K562 (cell line): ENCODE measurements around the gene PEPD. TPM values are rescaled to one million over a fixed set of nuclear protein-coding genes. Genes with fewer than 3 reads are reported as not detected.

Experiments
- ATAC-seq: fragments of 200-7000 bp; cut with Tn5 transposase; 3 replicates; pipeline ENCODE4 v1.9.1; 2020; ENCODE audit warnings: moderate library complexity
- BruUV-seq: library from RNA; stranded (reverse); fragments of 400-500 nt; replicated peaks from 2 replicates; lab custom pipeline; 2021; lab: Mats Ljungman, UMichigan
- CTCF ChIA-PET: fragments of 300-600 bp; formaldehyde crosslinking; extraction: SDS; loops from one replicate; lab custom pipeline; 2021; ENCODE audit warnings: low intra/inter-chr PET ratio; lab: Yijun Ruan, JAX
- POLR2A ChIA-PET: fragments of 300-600, 350-650 bp; sonication (Branson Sonifier 250); formaldehyde crosslinking; extraction: SDS; loops from one replicate; lab custom pipeline; 2021; ENCODE audit warnings: antibody characterized with exemption, inconsistent platforms; lab: Yijun Ruan, JAX
- DNase-seq, 4 experiments: peaks; one replicate each; pipeline versions ENCODE4 v3.0.0 to v3.0.0-alpha.2; 2011 to 2018; ENCODE audit warnings: low spot score in 3 of 4, mixed read lengths in 3 of 4; ENCODE audit errors: extremely low read depth in 1 of 4
- FAIRE-seq: peaks from 2 replicates; lab custom pipeline; 2011; peaks lifted over from hg19 to GRCh38; lab: Jason Lieb, UNC
- H2AFZ ChIP-seq: 2 replicates; pipeline ENCODE4 v1.6.0; 2011; ENCODE audit warnings: low read depth, low read length, control low read depth, inconsistent platforms
- H3K27ac ChIP-seq: fragments of 200-600 bp; 3 replicates; pipeline ENCODE4 v1.8.0; 2011; ENCODE audit warnings: low read depth, mild to moderate bottlenecking, control low read depth, inconsistent platforms, low read length, moderate library complexity, mixed read lengths; ENCODE audit errors: extremely low read depth
- H3K27me3 ChIP-seq, 2 experiments: fragments of 300-600 bp in 1 of 2; 2 replicates in 1 of 2; 3 replicates in 1 of 2; pipeline versions ENCODE4 v1.6.0 to v1.8.0; 2011; ENCODE audit warnings: inconsistent platforms in 2 of 2, low read length in 2 of 2, mild to moderate bottlenecking in 1 of 2, mixed read lengths in 1 of 2, moderate library complexity in 1 of 2; ENCODE audit not compliant: control insufficient read depth in 2 of 2, insufficient read depth in 2 of 2
- H3K36me3 ChIP-seq: fragments of 300-600 bp; 3 replicates; pipeline ENCODE4 v1.8.0; 2011; ENCODE audit warnings: mild to moderate bottlenecking, low read length, inconsistent platforms; ENCODE audit not compliant: control insufficient read depth, insufficient read depth
- H3K4me1 ChIP-seq, 2 experiments: fragments of 200-600 bp in 1 of 2; replicated peaks in 1 of 2; 2 replicates in 1 of 2; 3 replicates in 1 of 2; pipeline versions ENCODE4 v1.5.1 to v1.8.0; 2011; ENCODE audit warnings: inconsistent platforms in 2 of 2, low read length in 2 of 2, mild to moderate bottlenecking in 1 of 2, mixed read lengths in 1 of 2, moderate library complexity in 1 of 2; ENCODE audit not compliant: control insufficient read depth in 2 of 2, insufficient read depth in 2 of 2
- H3K4me2 ChIP-seq: 2 replicates; pipeline ENCODE4 v1.6.1; 2011; ENCODE audit warnings: low read length, control low read depth, inconsistent platforms, mixed read lengths; ENCODE audit not compliant: insufficient read depth
- H3K4me3 ChIP-seq: fragments of 200-600 bp; sonication (generic), shearing (Covaris generic); 2 replicates; pipeline ENCODE4 v1.5.1; 2016; ENCODE audit warnings: control low read depth, inconsistent platforms
- H3K79me2 ChIP-seq: fragments of 200-600 bp; 3 replicates; pipeline ENCODE4 v1.8.0; 2011; ENCODE audit warnings: low read length, inconsistent platforms; ENCODE audit not compliant: control insufficient read depth, insufficient read depth
- H3K9ac ChIP-seq, 2 experiments: 2 replicates each; pipeline versions ENCODE4 v1.6.0 to v1.6.1; 2011; ENCODE audit warnings: low read depth in 2 of 2, low read length in 2 of 2, control low read depth in 1 of 2, inconsistent platforms in 1 of 2, mild to moderate bottlenecking in 1 of 2, mixed read lengths in 1 of 2; ENCODE audit not compliant: insufficient read depth in 1 of 2
- H3K9me1 ChIP-seq: one replicate; pipeline ENCODE4 v1.6.0; 2011; ENCODE audit warnings: inconsistent platforms, mild to moderate bottlenecking, low read length, moderate library complexity; ENCODE audit not compliant: control insufficient read depth, insufficient read depth
- H3K9me3 ChIP-seq: replicated peaks from 2 replicates; pipeline ENCODE4 v1.5.1; 2011; ENCODE audit warnings: low read depth, low read length, inconsistent platforms; ENCODE audit not compliant: control insufficient read depth, insufficient read depth
- H4K20me1 ChIP-seq: replicated peaks from 2 replicates; pipeline ENCODE4 v1.6.1; 2011; ENCODE audit warnings: low read length, inconsistent platforms, mixed read lengths; ENCODE audit not compliant: control insufficient read depth, insufficient read depth
- ETS2 ChIP-seq: IDR thresholded peaks from 2 replicates; pipeline ENCODE4 v1.6.1; 2016; ENCODE audit warnings: borderline replicate concordance, missing genetic modification characterization, mild to moderate bottlenecking, moderate library complexity, missing compliant biosample characterization; ENCODE audit not compliant: poor library complexity, severe bottlenecking
- HDAC3 ChIP-seq: fragments of 450-650 bp; IDR thresholded peaks from 2 replicates; pipeline ENCODE4 v1.6.1; 2018; ENCODE audit warnings: borderline replicate concordance, mild to moderate bottlenecking, moderate library complexity; ENCODE audit not compliant: partially characterized antibody
- HMGN3 ChIP-seq: IDR thresholded peaks from 2 replicates; pipeline ENCODE4 v1.6.1; 2011; ENCODE audit warnings: borderline replicate concordance, low read depth, mild to moderate bottlenecking, mixed read lengths, low read length; ENCODE audit not compliant: insufficient read length; ENCODE audit errors: extremely low read depth
- MCM3 ChIP-seq: fragments of 450-650 bp; IDR thresholded peaks from 2 replicates; pipeline ENCODE4 v1.6.1; 2016
- NEUROD1 ChIP-seq: fragments of 150-350 bp; IDR thresholded peaks from 2 replicates; pipeline ENCODE4 v1.6.1; 2014; ENCODE audit warnings: borderline replicate concordance, low read length, low read depth; ENCODE audit not compliant: partially characterized antibody
- RBM34 ChIP-seq: fragments of 200-400 bp; formaldehyde crosslinking; IDR thresholded peaks from 2 replicates; pipeline ENCODE4 v1.6.1; 2018; ENCODE audit warnings: low read length, borderline replicate concordance; ENCODE audit not compliant: insufficient read depth
- ZFP36 ChIP-seq: fragments of 150-350 bp; IDR thresholded peaks from 2 replicates; pipeline ENCODE4 v1.6.1; 2018; ENCODE audit warnings: low read length, low read depth; ENCODE audit not compliant: partially characterized antibody
- WGBS: fragments of 100-300 bp; shearing (Covaris generic); methylation state at CpG from one replicate; pipeline ENCODE4 v1.1.6; 2016; ENCODE audit warnings: low coverage, mixed read lengths; ENCODE audit not compliant: insufficient coverage; ENCODE audit errors: missing lambda C conversion rate; 5-methylcytosine and 5-hydroxymethylcytosine counted together
- in situ Hi-C: fragments of 300-500 bp; cut with MboI; formaldehyde crosslinking; loops from 4 replicates; pipeline ENCODE4 v1.15.0; 2018; ENCODE audit warnings: inconsistent platforms, mixed read lengths
- intact Hi-C: fragments of 100-400 bp; cut with micrococcal nuclease; formaldehyde crosslinking; loops from 2 replicates; pipeline ENCODE4 v1.14.2; 2022
- polyA plus RNA-seq, 8 experiments: library from polyadenylated mRNA; depleted of rRNA in 4 of 8; stranded (reverse) in 5 of 8; unstranded in 3 of 8; fragments of >200 nt; fragmentation: Nextera tagmentation in 2 of 8; fragmentation: Illumina TruSeq in 1 of 8; extraction: Ambion mirVana in 2 of 8; extraction: Trizol in 1 of 8; gene quantifications; 2 replicates each; pipeline versions ENCODE4 v1.2.1 to v1.2.3, GENCODE V29; 2011 to 2014; ENCODE audit warnings: inconsistent platforms in 1 of 8, missing spikeins in 1 of 8
- total RNA-seq, 7 experiments: library from RNA; depleted of rRNA in 6 of 7; stranded (reverse); fragments of >200 nt in 6 of 7; fragmentation: Illumina TruSeq in 2 of 7; extraction: Trizol in 2 of 7; gene quantifications; 2 replicates each; pipeline versions ENCODE4 v1.2.1 to v1.2.3, GENCODE V29; 2011 to 2021; ENCODE audit warnings: low replicate concordance in 1 of 7

PEPD gene
- total and polyA plus RNA-seq, 9 of the 15 experiments (the other 6 are each of a cell fraction or from before 2014, with no cell fraction given): 1.3 to 19.2 (median 16.0) TPM

DNA sequence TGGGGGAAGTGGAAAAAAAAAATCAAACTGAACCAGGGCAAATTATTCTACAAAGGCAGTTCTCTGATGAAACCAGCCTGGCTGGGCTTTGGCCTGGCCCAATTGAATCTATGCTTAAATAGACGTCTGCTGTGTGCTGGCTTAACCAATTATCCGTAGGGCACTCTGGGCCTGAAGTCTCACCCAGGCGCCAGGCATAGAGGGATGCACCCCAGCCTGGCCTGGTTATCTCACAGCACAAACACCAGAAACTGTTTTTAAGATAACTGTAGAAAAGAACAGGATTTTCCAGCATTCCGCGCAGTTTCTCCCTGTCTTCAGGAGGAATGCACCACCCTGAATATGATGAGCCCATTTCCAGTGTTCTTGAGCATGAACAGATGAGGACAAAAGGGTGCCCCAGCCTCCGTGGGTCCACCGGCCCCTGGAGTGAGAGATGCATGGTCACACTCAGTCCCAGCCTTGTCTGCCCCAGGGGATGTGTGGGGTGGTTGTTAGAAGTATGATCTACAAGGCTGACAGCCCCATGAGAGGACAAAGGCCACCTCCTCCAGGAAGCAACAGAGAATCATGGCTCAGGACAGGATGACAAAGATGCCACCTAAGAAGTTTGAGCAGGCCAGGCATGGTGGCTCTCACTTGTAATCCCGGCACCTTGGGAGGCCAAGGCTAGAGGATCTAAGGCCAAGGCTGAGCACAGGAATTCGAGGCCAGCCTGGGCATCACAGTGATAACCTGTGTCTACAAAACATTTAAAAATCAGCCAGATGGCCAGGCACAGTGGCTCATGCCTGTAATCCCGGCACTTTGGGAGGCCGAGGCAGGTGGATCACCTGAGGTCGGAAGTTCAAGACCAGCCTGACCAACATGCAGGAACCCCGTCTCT is 50.2 kb downstream of the PEPD start:
- Histone ChIP-seq H3K27ac (no peak overlapping the region), H3K9me3 (no peaks in the 10 kb centered on the region), H3K79me2 (no peaks in the 10 kb centered on the region), H3K4me3 (no peak overlapping the region), H3K4me2 (no peak overlapping the region), H3K4me1 (peaks cover 0 to 4% of the 10 kb centered on the region in 2 experiments; a peak in 2 of 5 replicates), H4K20me1 (peaks cover 13% of the 10 kb centered on the region), H3K36me3 (no peaks in the 10 kb centered on the region), H3K9ac (no peak overlapping the region), H3K27me3 (peaks cover 7 to 27% of the 10 kb centered on the region in 2 experiments; a peak in 2 of 5 replicates), H3K9me1 (no peaks in the 10 kb centered on the region), H2AFZ (no peak overlapping the region)
- in situ Hi-C loops (no loop called here), intact Hi-C loops (no loop called here)
- WGBS: 15% methylated on average over 13 of the region's 13 CpGs
- DNase-seq (no peak), FAIRE-seq (no peak), ATAC-seq (no peak)
- BruUV-seq: no TSS peak
- no peak for TF ChIP-seq ETS2 (tag)
- TF ChIP-seq RBM34: no peak
- TF ChIP-seq MCM3: no peak
- TF ChIP-seq NEUROD1: no peak
- peak; percentile 10 for TF ChIP-seq ZFP36
- no peak for TF ChIP-seq HMGN3
- no peak for TF ChIP-seq HDAC3
- CTCF ChIA-PET: interaction anchor here (0.7 kb wide), 1 partner anchor 1761 kb away, joined by 8 read pairs; no protein-coding TSS in a partner anchor
- POLR2A ChIA-PET: no interaction called here
